GM23248 (cell line): Measurements from ENCODE around the gene SPACDR.

Experiments
- EZH2 ChIP-seq: fragments of 200-600 bp; sonication (generic); IDR thresholded peaks from 2 replicates; pipeline ENCODE4 v1.6.1; 2018; ENCODE audit warnings: antibody characterized with exemption, mild to moderate bottlenecking; ENCODE audit not compliant: insufficient read depth, poor library complexity, severe bottlenecking
- EZH2phosphoT487 ChIP-seq: fragments of 200-600 bp; sonication (generic); IDR thresholded peaks from 2 replicates; pipeline ENCODE4 v1.6.1; 2018; ENCODE audit warnings: antibody characterized with exemption, moderate library complexity, mild to moderate bottlenecking, low read depth; ENCODE audit not compliant: insufficient read depth

- TF ChIP-seq EZH2 (no peak), EZH2phosphoT487 (no peak)
Observed at GRCh38 chr7:100464210-100464660, at the start of gene SPACDR.
